Rectal smooth muscle tissue (tissue), 1 donor: ENCODE results near the gene SH3D19.

Source experiments
- H3K27ac ChIP-seq: one replicate; pipeline ENCODE4 v1.7.0; 2013; ENCODE audit warnings: low read depth, low read length, inconsistent platforms
- H3K27me3 ChIP-seq: one replicate; pipeline ENCODE4 v1.7.0; 2013; ENCODE audit warnings: low read length; ENCODE audit not compliant: control insufficient read depth, insufficient read depth
- H3K36me3 ChIP-seq: one replicate; pipeline ENCODE4 v1.7.0; 2013; ENCODE audit warnings: low read length; ENCODE audit not compliant: control insufficient read depth, insufficient read depth
- H3K4me1 ChIP-seq: one replicate; pipeline ENCODE4 v1.7.0; 2013; ENCODE audit warnings: low read length; ENCODE audit not compliant: control insufficient read depth, insufficient read depth
- H3K4me3 ChIP-seq: one replicate; pipeline ENCODE4 v1.7.0; 2013; ENCODE audit warnings: low read length
- H3K9ac ChIP-seq: one replicate; pipeline ENCODE4 v1.7.0; 2013; ENCODE audit warnings: low read length

Gene SH3D19

DNA sequence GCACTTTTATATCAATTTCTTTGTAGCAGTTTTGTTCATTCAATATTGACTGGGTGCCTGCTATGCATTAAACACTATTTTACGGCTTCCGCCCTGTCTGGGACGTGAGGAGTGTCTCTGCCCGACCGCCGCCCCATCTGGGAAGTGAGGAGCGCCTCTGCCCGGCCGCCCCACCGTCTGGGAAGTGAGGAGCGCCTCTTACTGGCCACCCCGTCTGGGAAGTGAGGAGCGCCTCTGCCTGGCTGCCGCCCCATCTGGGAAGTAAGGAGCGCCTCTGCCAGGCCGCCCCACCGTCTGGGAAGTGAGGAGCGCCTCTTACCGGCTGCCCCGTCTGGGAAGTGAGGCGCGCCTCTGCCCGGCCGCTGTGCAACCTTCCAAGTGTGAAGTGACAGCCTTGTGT lies 157.8 kb downstream of the SH3D19 start:
- Histone ChIP-seq H3K36me3 (peaks cover 5% of the 10 kb centered on the region), H3K27ac (no peak overlapping the region), H3K4me1 (peaks cover 11% of the 10 kb centered on the region), H3K4me3 (no peak overlapping the region), H3K9ac (no peak overlapping the region), H3K27me3 (no peaks in the 10 kb centered on the region)

GRCh38 chr4:151166636-151167035 lies 158.8 kb downstream of the SH3D19 start:
- no peak overlapping the region for H3K27ac ChIP-seq
- no peaks in the 10 kb centered on the region for H3K27me3 ChIP-seq
- H3K36me3 ChIP-seq = peaks cover 6% of the 10 kb centered on the region
- peaks cover 11% of the 10 kb centered on the region for H3K4me1 ChIP-seq
- H3K4me3 ChIP-seq = no peak overlapping the region
- H3K9ac ChIP-seq = no peak overlapping the region

- Histone ChIP-seq H3K4me1 (peaks cover 11% of the 10 kb centered on the region), H3K27ac (no peak overlapping the region), H3K4me3 (no peak overlapping the region), H3K9ac (no peak overlapping the region), H3K27me3 (no peaks in the 10 kb centered on the region), H3K36me3 (peaks cover 6% of the 10 kb centered on the region)
These were observed 160.0 kb downstream of the SH3D19 start for GRCh38 chr4:151165205-151166000.

- no peaks in the 10 kb centered on the region for H3K27me3 ChIP-seq
- H3K4me1 ChIP-seq = peaks cover 3% of the 10 kb centered on the region
- no peak overlapping the region for H3K9ac ChIP-seq
- no peak overlapping the region for H3K4me3 ChIP-seq
- peaks cover 6% of the 10 kb centered on the region for H3K36me3 ChIP-seq
- no peak overlapping the region for H3K27ac ChIP-seq
These were observed 161.6 kb downstream of the SH3D19 start for GRCh38 chr4:151163855-151164254.

- Histone ChIP-seq H3K4me1 (no peaks in the 10 kb centered on the region), H3K4me3 (no peak overlapping the region), H3K9ac (no peak overlapping the region), H3K36me3 (peaks cover 6% of the 10 kb centered on the region), H3K27me3 (no peaks in the 10 kb centered on the region), H3K27ac (no peak overlapping the region)
These were observed 166.4 kb downstream of the SH3D19 start for GRCh38 chr4:151158979-151159378.

DNA sequence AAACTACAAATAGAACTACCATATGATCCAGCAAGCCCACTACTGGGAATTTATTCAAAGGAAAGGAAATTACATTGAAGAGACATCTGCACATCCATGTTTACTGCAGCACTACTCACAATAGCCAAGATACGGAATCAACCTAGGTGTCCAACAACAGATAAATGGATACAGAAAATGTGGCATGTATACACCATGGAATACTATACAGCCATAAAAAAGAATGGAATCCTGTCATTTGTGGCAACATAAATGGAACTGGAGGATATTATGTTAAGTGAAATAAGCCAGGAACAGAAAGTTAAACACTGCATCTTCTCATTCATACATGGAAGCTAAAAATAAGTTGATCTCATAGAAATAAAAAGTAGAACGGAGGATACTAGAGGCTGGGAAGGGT lies 167.9 kb downstream of the SH3D19 start:
- H3K36me3 ChIP-seq = peaks cover under 1% of the 10 kb centered on the region

GRCh38 chr4:151153585-151153984 lies 171.8 kb downstream of the SH3D19 start:
- Histone ChIP-seq H3K4me1 (no peaks in the 10 kb centered on the region), H3K27ac (no peak overlapping the region), H3K36me3 (no peaks in the 10 kb centered on the region), H3K9ac (no peak overlapping the region), H3K27me3 (no peaks in the 10 kb centered on the region), H3K4me3 (no peak overlapping the region)

More for the DNA sequence above, 167.9 kb downstream of the SH3D19 start:
- H3K4me1 ChIP-seq = no peaks in the 10 kb centered on the region
- no peak overlapping the region for H3K9ac ChIP-seq
- no peaks in the 10 kb centered on the region for H3K27me3 ChIP-seq
- no peak overlapping the region for H3K27ac ChIP-seq
- no peak overlapping the region for H3K4me3 ChIP-seq

DNA sequence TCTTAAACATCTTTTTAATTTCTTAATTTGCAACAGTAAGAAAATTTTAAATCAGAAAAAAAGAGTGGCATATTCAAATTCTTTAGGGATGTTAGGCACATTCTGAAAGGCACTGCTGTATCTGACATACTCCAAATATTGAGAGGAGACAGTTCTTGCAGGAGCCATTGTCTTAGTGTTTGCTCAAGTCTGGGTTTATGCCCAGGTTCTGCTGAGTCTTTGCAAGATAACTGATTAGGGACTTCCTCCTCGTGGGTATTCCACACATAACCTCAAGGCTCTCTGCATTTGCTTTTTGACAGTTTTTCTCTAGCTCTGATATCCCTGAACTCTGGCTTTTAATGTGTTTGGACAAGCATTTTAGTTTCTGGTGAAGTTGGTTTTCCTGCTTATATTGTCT lies 173.4 kb downstream of the SH3D19 start:
- no peak overlapping the region for H3K9ac ChIP-seq
- H3K27ac ChIP-seq = no peak overlapping the region
- H3K36me3 ChIP-seq = peaks cover 7% of the 10 kb centered on the region
- no peaks in the 10 kb centered on the region for H3K4me1 ChIP-seq
- H3K27me3 ChIP-seq = no peaks in the 10 kb centered on the region
- no peak overlapping the region for H3K4me3 ChIP-seq

- peaks cover 9% of the 10 kb centered on the region for H3K36me3 ChIP-seq
- H3K27me3 ChIP-seq = no peaks in the 10 kb centered on the region
- H3K9ac ChIP-seq = no peak overlapping the region
- H3K27ac ChIP-seq = no peak overlapping the region
- no peaks in the 10 kb centered on the region for H3K4me1 ChIP-seq
- H3K4me3 ChIP-seq = no peak overlapping the region
These were observed 174.4 kb downstream of the SH3D19 start for GRCh38 chr4:151150821-151151580.

DNA sequence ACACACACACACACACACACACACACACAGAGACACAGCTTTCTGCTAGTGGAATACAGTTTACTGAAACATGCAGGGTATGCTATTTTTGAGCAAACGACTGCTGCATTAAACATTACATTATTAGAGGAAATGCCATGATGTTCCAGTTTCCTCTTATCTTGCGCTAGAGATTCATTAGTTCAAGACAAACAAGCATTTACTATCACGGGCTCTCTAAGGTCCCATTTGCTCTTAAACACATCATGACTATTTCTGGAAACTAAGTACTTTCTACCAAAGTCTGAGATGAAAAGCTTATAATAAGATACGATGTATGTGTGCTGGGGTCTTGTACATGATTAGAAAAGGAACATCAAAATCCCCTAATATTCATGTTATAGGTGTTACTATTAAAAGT lies 177.1 kb downstream of the SH3D19 start:
- Histone ChIP-seq H3K27ac (no peak overlapping the region), H3K4me3 (no peak overlapping the region), H3K4me1 (no peaks in the 10 kb centered on the region), H3K9ac (no peak overlapping the region), H3K36me3 (peaks cover 9% of the 10 kb centered on the region), H3K27me3 (no peaks in the 10 kb centered on the region)

- Histone ChIP-seq H3K4me3 (no peak overlapping the region), H3K9ac (no peak overlapping the region), H3K36me3 (peaks cover 9% of the 10 kb centered on the region), H3K27ac (no peak overlapping the region), H3K27me3 (no peaks in the 10 kb centered on the region), H3K4me1 (no peaks in the 10 kb centered on the region)
These were observed 178.4 kb downstream of the SH3D19 start for GRCh38 chr4:151147000-151147399.

- Histone ChIP-seq H3K27me3 (no peaks in the 10 kb centered on the region), H3K27ac (no peak overlapping the region), H3K4me3 (no peak overlapping the region), H3K36me3 (peaks cover 15% of the 10 kb centered on the region), H3K9ac (no peak overlapping the region), H3K4me1 (no peaks in the 10 kb centered on the region)
These were observed 180.9 kb downstream of the SH3D19 start for GRCh38 chr4:151144329-151145072.
